Stimulated activated CD8-positive, alpha-beta memory T cell treated with anti-CD3 and anti-CD28 coated beads, Interleukin-4, amount 100 ng/mL, for 24 hours (primary cell): ENCODE results near the gene IL1RAPL2.
"Not testable (repeated sequence)": the region's sequence is repeated elsewhere in the genome, so short reads cannot be mapped to it uniquely, and the experiment has no call there.

Experiments used
- DNase-seq: peaks from one replicate; pipeline ENCODE4 v3.0.0-alpha.2; 2020; ENCODE audit warnings: low read depth

Gene IL1RAPL2

DNA sequence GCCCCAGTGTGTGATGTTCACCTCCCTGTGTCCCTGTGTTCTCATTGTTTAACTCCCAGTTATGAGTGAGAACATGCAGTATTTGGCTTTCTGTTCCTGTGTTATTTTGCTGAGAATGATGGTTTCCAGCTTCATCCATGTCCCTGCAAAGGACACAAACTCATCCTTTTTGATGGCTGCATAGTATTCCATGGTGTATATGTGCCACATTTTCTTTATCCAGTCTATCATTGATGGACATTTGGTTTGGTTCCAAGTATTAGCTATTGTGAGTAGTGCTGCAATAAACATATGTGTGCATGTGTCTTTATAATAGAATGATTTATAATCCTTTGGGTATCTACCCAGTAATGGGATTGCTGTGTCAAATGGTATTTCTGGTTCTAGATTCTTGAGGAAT lies 1239.7 kb downstream of the IL1RAPL2 start:
- not testable (repeated sequence) for DNase-seq

DNA sequence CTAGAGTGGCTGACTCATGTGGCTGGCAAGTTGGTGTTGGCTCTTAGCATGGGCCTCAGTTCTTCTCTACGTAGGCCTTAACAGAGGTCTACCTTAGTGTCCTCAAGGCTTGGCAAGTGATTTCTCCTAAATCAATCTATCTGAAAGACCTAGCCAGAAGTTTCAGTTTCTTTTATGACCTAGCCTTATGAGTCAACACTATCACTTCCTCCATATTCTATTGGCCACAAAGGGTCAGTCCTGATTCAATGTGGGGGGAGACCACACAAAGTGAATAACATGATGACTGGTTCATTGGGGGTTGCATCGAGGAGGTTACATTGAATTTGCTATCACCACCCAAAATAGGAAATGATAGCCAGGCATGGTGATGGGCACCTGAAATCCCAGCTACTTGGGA lies 1250.5 kb downstream of the IL1RAPL2 start:
- no peak for DNase-seq
